ENCODE measurements around the gene PES1. TPM values are rescaled to one million over a fixed set of nuclear protein-coding genes. Genes with fewer than 3 reads are reported as not detected.
A peak's percentile ranks its signal among the peaks of the same experiment; 100 is the strongest.

PES1 gene
- total and polyA plus RNA-seq, 2 donors (not counting 3 experiments of a cell fraction or from before 2014, with no cell fraction given), result 110 to 135 TPM

DNA sequence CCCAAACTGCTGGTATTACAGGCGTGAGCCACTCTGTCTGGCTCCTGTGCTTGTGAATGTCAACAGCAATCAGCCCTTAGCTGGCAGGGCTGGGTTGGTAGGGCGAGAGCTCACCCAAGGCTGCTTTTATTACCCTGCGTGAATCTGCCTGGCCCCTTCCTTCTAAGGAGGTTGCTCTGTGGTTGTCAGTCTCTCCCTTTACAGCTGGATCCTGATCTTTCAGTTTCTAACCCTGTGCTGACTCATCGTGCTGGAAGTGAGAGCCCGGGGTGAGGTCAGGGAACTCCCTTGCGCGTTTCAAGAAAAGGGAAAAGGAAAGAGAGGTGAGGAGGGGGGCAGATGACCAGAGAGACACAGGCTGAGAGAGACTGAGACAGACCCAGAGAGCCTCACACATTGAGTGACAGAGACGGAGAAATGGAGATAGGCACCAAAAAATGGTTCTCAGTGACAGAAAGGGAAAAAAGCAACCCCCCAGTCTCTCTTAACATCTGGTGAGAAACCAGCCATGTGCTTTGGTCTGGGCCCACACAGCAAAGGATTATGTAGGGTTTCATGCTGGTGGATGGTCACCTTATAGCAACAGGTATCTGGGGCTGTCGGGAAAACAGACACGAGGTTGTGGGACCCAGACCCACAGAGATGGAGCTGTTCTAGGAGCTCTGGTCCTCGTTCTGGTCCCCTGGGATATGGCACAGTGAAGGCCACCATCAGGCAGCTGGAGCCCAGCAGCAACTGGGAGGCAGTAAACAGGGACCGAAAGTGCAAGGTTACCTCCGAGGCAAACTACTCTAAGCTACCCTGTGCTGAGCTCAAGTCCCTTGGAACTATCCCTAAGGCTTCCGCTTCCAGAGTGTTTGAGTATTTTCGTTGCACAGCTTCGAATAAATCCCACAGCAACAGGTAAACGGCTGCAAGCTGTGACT is 17.8 kb upstream of the PES1 start:
- BruUV-seq (replicated peaks), result no TSS peak
- Histone ChIP-seq H3K4me3 (replicated peaks in 1 of 3; ENCODE audit: insufficient read depth in 1 of 3, low read depth in 1 of 3, low read length in 3 of 3) (peak overlapping the region in 1 of 3 experiments; percentile 5), H3K9ac (replicated peaks; ENCODE audit: extremely low read depth, insufficient read depth, low read length) (peak overlapping the region; percentile 12), H4K20me1 (replicated peaks; ENCODE audit: control insufficient read depth, extremely low read depth, insufficient read depth, low read length) (no peaks in the 10 kb centered on the region), H3K27me3 (ENCODE audit: control insufficient read depth in 2 of 2, insufficient read depth in 2 of 2, low read length in 2 of 2) (no peaks in the 10 kb centered on the region), H2AFZ (ENCODE audit: low read depth, low read length) (peak overlapping the region; percentile 20), H3K79me2 (ENCODE audit: control insufficient read depth, insufficient read depth, low read length) (no peaks in the 10 kb centered on the region), H3K36me3 (ENCODE audit: control insufficient read depth in 2 of 2, extremely low read depth in 1 of 2, insufficient read depth in 2 of 2, low read length in 2 of 2) (peaks cover 0 to 20% of the 10 kb centered on the region in 2 experiments), H3K9me1 (replicated peaks; ENCODE audit: control insufficient read depth, extremely low read depth, insufficient read depth, low read length) (no peaks in the 10 kb centered on the region), H3K27ac (ENCODE audit: insufficient read depth, low read depth, low read length) (peak overlapping the region; percentile 56), H3K4me2 (ENCODE audit: insufficient read depth, low read length) (peak overlapping the region; percentile 33), H3K9me3 (replicated peaks; ENCODE audit: control insufficient read depth, insufficient read depth, low read length) (no peaks in the 10 kb centered on the region), H3K4me1 (ENCODE audit: control insufficient read depth, extremely low read depth, insufficient read depth, low read length) (peaks cover 37% of the 10 kb centered on the region)
- CTCF ChIA-PET, result interaction anchor here (0.9 to 5.2 kb wide), 6 partner anchors 11 to 322 kb away, joined by 3 to 59 read pairs (median 3); partner anchors contain the start of gene SLC35E4
- FAIRE-seq (peak; percentile 98), DNase-seq (ENCODE audit: low read depth, low spot score) (peak; percentile 82)
- intact Hi-C loops (cut with micrococcal nuclease), result loop anchor here (5.0 to 10.0 kb wide), 2 partner anchors 185 to 217 kb away; partner anchors contain the start of gene MTFP1
- TF ChIP-seq GATA2 (IDR thresholded peaks at IDR 0.05; ENCODE audit: insufficient read depth, insufficient read length, low read depth, low read length) (no peak), POLR2AphosphoS5 (IDR thresholded peaks at IDR 0.05; ENCODE audit: insufficient read depth, low read depth, low read length) (peak; percentile 52), JUN (IDR thresholded peaks at IDR 0.05; ENCODE audit: borderline replicate concordance, insufficient read depth, insufficient read length, low read depth) (peak; percentile 60), FOS (IDR thresholded peaks at IDR 0.05; ENCODE audit: borderline replicate concordance, insufficient read depth, low read length) (peak; percentile 92)
- TF ChIP-seq, protein P1, sequence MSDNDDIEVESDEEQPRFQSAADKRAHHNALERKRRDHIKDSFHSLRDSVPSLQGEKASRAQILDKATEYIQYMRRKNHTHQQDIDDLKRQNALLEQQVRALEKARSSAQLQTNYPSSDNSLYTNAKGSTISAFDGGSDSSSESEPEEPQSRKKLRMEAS (IDR thresholded peaks at IDR 0.05; ENCODE audit: insufficient read depth, insufficient read length), result no peak
- POLR2A ChIA-PET, result interaction anchor here (0.6 to 0.7 kb wide), 2 partner anchors 52 to 146 kb away, joined by 3 to 4 read pairs; no protein-coding TSS in a partner anchor
- dilution Hi-C loops (cut with MboI; ENCODE audit: extremely low pct_ligation_motif_present, low sequenced_read_pairs), result no loop called here

Measured in endothelial cell of umbilical vein (primary cell).